WI38 (cell line): ENCODE measurements around the gene TCF20.

Experiments
- H3K4me3 ChIP-seq: 2 replicates; pipeline ENCODE4 v1.5.1; 2011; ENCODE audit warnings: low read depth, mild to moderate bottlenecking, control low read depth, low read length
- CTCF ChIP-seq: IDR thresholded peaks from 2 replicates; pipeline ENCODE4 v1.5.1; 2012; ENCODE audit warnings: low read depth, mild to moderate bottlenecking, control low read depth, low read length

The TCF20 gene

GRCh38 chr22:42269432-42270175 is 849 bp downstream of the TCF20 start:
- peak overlapping the region; percentile 91 for H3K4me3 ChIP-seq
- TF ChIP-seq CTCF, result no peak

GRCh38 chr22:42268852-42269410 is 1.5 kb downstream of the TCF20 start:
- TF ChIP-seq CTCF, result no peak
- H3K4me3 ChIP-seq, result peak overlapping the region; percentile 91

- TF ChIP-seq CTCF, result no peak
- no peak overlapping the region for H3K4me3 ChIP-seq
These were observed 5.1 kb downstream of the TCF20 start for GRCh38 chr22:42265321-42265720.

GRCh38 chr22:42263944-42264343 is 6.5 kb downstream of the TCF20 start:
- no peak overlapping the region for H3K4me3 ChIP-seq
- TF ChIP-seq CTCF, result no peak

GRCh38 chr22:42262964-42263363 is 7.5 kb downstream of the TCF20 start:
- no peak for TF ChIP-seq CTCF
- H3K4me3 ChIP-seq, result no peak overlapping the region

GRCh38 chr22:42261296-42261695 is 9.2 kb downstream of the TCF20 start:
- TF ChIP-seq CTCF, result no peak
- no peak overlapping the region for H3K4me3 ChIP-seq

- no peak overlapping the region for H3K4me3 ChIP-seq
- TF ChIP-seq CTCF, result no peak
These were observed 12.3 kb downstream of the TCF20 start for GRCh38 chr22:42258126-42258525.
